Adrenal gland (tissue), 12 donors: Measurements from ENCODE around the gene UBC. TPM values are rescaled to one million over a fixed set of nuclear protein-coding genes. Genes with fewer than 3 reads are reported as not detected.

Experiments used
- DNase-seq, 7 donors: peaks; one replicate each; pipeline ENCODE4 v3.0.0-alpha.2; 2019 to 2020
- H3K27ac ChIP-seq, 5 donors: fragments of 200-600 bp; sonication (generic) in 4 of 5; 1 replicate in 3 of 5; 2 replicates in 2 of 5; pipeline versions ENCODE4 v1.5.1 to v1.8.0; 2016 to 2020; ENCODE audit warnings: mild to moderate bottlenecking in 1 of 5
- H3K27me3 ChIP-seq: fragments of 200-600 bp; 2 replicates; pipeline ENCODE4 v1.8.0; 2021
- H3K36me3 ChIP-seq, 2 donors: fragments of 200-600 bp; replicated peaks in 1 of 2; 1 replicate in 1 of 2; 2 replicates in 1 of 2; pipeline versions ENCODE4 v1.5.1 to v1.8.0; 2018 to 2022
- H3K4me1 ChIP-seq, 2 donors: fragments of 200-600 bp; replicated peaks in 1 of 2; 1 replicate in 1 of 2; 2 replicates in 1 of 2; pipeline versions ENCODE4 v1.5.1 to v1.8.0; 2018 to 2021
- H3K4me3 ChIP-seq, 4 donors: fragments of 200-600 bp; sonication (generic) in 3 of 4; one replicate each; pipeline ENCODE4 v1.5.1; 2016 to 2018
- H3K9me3 ChIP-seq, 3 donors: fragments of 200-600 bp; sonication (generic) in 1 of 3; replicated peaks in 1 of 3; 1 replicate in 2 of 3; 2 replicates in 1 of 3; pipeline versions ENCODE4 v1.5.1 to v1.8.0; 2016 to 2021
- POLR2A ChIP-seq, 2 donors: fragments of 450-650 bp; IDR thresholded peaks; one replicate each; pipeline ENCODE4 v1.6.1; 2017; ENCODE audit warnings: antibody characterized with exemption in 2 of 2, mild to moderate bottlenecking in 2 of 2, moderate library complexity in 1 of 2
- WGBS, 4 donors: extraction: QIAGEN DNeasy Blood & Tissue Kit in 2 of 4; methylation state at CpG; one replicate each; pipeline versions ENCODE4 v1.1.5 to v1.1.7; 2013 to 2017; 5-methylcytosine and 5-hydroxymethylcytosine counted together
- intact Hi-C, 2 donors: fragments of 100-400 bp; cut with DNase I; formaldehyde crosslinking; loops; one replicate each; pipeline versions ENCODE4 v1.14.1 to v1.15.0; 2022 to 2023
- microRNA-seq, 3 donors: library from miRNA; unstranded; fragments of <30 nt; microRNA quantifications; one replicate each; pipeline ENCODE4, GENCODE V29; 2017 to 2020
- polyA plus RNA-seq, 3 donors: library from polyadenylated mRNA; stranded (reverse); fragments of 200-250 nt in 2 of 3; fragments of 350-450 nt in 1 of 3; fragmentation: Illumina TruSeq in 1 of 3; extraction: RNeasy Lipid Tissue Mini Kit (QIAGEN cat#74804) in 1 of 3; gene quantifications; one replicate each; pipeline ENCODE4 v1.2.3, GENCODE V29; 2013 to 2014
- small RNA-seq, 2 donors: library from RNA; depleted of rRNA; stranded (forward); fragments of <200 nt; gene quantifications; one replicate each; pipeline ENCODE3, GENCODE V24; 2016
- total RNA-seq, 9 donors: library from RNA; depleted of rRNA in 4 of 9; stranded (reverse); fragments of >200 nt in 4 of 9; fragments of 120-200 nt in 1 of 9; fragmentation: NEBNext Ultra II Directional in 1 of 9; extraction: Animal tissue kit (Norgen Biotek cat#: 25700) in 1 of 9; gene quantifications; one replicate each; pipeline versions ENCODE4 v1.1.0 to v1.2.4, GENCODE V29; 2013 to 2023
- TF ChIP-seq, protein P1 (sequence below), 6 experiments: fragments of 450-650 bp in 4 of 6; fragments of 200-600 bp in 2 of 6; sonication (generic) in 1 of 6; IDR thresholded peaks; 1 replicate in 5 of 6; 2 replicates in 1 of 6; pipeline versions ENCODE4 v1.5.1 to v1.8.0; 2016 to 2021; ENCODE audit warnings: antibody characterized with exemption in 6 of 6, mild to moderate bottlenecking in 2 of 6, moderate library complexity in 1 of 6
- donor health status: healthy with polysubstance abuse.
- donor health status: Bipolar disorder and iron deficiency.
- donor health status: DM: yes; HTN: yes; CAD: no.
- donor health status: DM: no; HTN: no; CAD: no.
- donor health status: DM: no; HTN: no; CAD: no.
- donor health status: DM: yes; HTN: yes; CAD: no.

The UBC gene
- total and polyA plus RNA-seq, 12 donors = 797 to 1,869 (median 1,116) TPM

DNA sequence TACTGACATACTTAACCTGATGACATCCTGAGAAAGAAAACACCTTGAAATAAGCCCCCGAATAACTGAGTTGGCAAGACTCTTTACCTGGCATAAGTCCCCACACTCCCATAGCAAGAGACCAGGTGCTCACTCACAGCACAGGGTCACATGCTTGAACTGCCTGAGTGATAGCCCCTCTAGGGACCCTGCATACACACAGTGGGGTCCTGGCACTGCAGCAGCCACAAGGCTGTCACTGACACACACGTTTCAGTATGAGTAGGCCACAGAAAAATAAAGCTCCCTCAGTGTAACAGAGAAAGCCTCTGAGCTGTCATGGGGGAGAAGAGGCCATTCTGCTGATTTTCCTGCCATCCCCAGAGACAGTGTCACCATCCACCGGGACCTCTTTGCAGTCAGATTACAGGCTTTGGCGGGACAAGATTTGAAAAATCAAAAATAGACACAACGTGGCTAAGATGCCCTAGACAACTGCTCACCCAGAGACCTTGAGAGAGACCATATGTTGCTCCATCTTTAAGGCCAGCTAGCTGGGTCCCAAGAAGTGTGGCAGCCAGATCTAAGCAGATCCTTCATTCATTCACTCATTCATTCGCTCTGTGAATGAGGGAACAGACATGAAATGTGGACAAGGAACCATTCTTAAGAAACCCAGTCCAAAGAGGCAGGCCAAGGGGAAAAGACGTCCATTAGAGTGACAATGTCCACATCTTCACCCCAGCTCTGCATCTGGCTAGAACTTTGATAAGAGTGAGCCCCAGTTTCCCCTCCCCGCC, 52.4 kb downstream of the UBC start:
- WGBS, 4 donors = 36 to 44% (median 40%) methylated on average over 8 of the region's 8 CpGs
- H3K27me3 ChIP-seq = no peaks in the 10 kb centered on the region
- TF ChIP-seq POLR2A (IDR thresholded peaks at IDR 0.05) = no peak
- TF ChIP-seq, protein P1, sequence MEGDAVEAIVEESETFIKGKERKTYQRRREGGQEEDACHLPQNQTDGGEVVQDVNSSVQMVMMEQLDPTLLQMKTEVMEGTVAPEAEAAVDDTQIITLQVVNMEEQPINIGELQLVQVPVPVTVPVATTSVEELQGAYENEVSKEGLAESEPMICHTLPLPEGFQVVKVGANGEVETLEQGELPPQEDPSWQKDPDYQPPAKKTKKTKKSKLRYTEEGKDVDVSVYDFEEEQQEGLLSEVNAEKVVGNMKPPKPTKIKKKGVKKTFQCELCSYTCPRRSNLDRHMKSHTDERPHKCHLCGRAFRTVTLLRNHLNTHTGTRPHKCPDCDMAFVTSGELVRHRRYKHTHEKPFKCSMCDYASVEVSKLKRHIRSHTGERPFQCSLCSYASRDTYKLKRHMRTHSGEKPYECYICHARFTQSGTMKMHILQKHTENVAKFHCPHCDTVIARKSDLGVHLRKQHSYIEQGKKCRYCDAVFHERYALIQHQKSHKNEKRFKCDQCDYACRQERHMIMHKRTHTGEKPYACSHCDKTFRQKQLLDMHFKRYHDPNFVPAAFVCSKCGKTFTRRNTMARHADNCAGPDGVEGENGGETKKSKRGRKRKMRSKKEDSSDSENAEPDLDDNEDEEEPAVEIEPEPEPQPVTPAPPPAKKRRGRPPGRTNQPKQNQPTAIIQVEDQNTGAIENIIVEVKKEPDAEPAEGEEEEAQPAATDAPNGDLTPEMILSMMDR (IDR thresholded peaks at IDR 0.05) = no peak
- H3K27ac ChIP-seq = peak overlapping the region; percentile 51 to 97 (median 94)
- peak overlapping the region in 3 of 4 donors; percentile 22 to 98 (median 68) for H3K4me3 ChIP-seq
- no peaks in the 10 kb centered on the region for H3K9me3 ChIP-seq
- peaks cover 0 to 5% of the 10 kb centered on the region in 2 donors for H3K36me3 ChIP-seq
- H3K4me1 ChIP-seq = peaks cover 29 to 54% of the 10 kb centered on the region in 2 donors
- intact Hi-C loops = no loop called here
- peak in 1 of 7 donors; percentile 37 for DNase-seq

Small RNA genes within 50 kb of the gene (microRNA-seq; reads per million reads assigned to microRNA genes)
- gene MIR5188 = 0 reads per million in 3 donors

Small RNA genes within 50 kb of the gene (small RNA-seq; reads per million reads assigned to genes)
- gene MIR5188 = 0 to 0.08 reads per million in 2 donors
- gene RNU6-927P = 0 reads per million in 2 donors

Other genes with a start within 250 kb of the UBC start
- gene SCARB1, start 50.8 kb downstream of the UBC start, total RNA-seq = 1,000 to 10,000 TPM in 6 of 9 donors, 100 to 1,000 TPM in 3; 646 to 8,580 (median 1,238) TPM
- 1,000 to 10,000 TPM in 2 of 3 donors, 100 to 1,000 TPM in 1; 213 to 5,784 (median 1,664) TPM for gene SCARB1, start 50.8 kb downstream of the UBC start, polyA plus RNA-seq
- 10 to 100 TPM in 5 of 9 donors, 1 to 10 TPM in 4; 5.1 to 17.4 (median 12.8) TPM for gene DHX37, start 74.5 kb upstream of the UBC start, total RNA-seq
- 10 to 100 TPM in 2 of 3 donors, 1 to 10 TPM in 1; 4.1 to 11.6 (median 10.1) TPM for gene DHX37, start 74.5 kb upstream of the UBC start, polyA plus RNA-seq
- 1 to 10 TPM; 2.7 to 6.2 (median 4.8) TPM for gene BRI3BP, start 79.0 kb upstream of the UBC start, total RNA-seq
- gene BRI3BP, start 79.0 kb upstream of the UBC start, polyA plus RNA-seq = 1 to 10 TPM; 1.1 to 5.4 (median 1.2) TPM
- 10 to 100 TPM in 8 of 9 donors, 1 to 10 TPM in 1; 8.0 to 31.7 (median 14.7) TPM for gene AACS, start 150.8 kb upstream of the UBC start, total RNA-seq
- 10 to 100 TPM in 2 of 3 donors, 1 to 10 TPM in 1; 8.4 to 27.7 (median 16.2) TPM for gene AACS, start 150.8 kb upstream of the UBC start, polyA plus RNA-seq